ENCODE results near the gene AK5. TPM values are rescaled to one million over a fixed set of nuclear protein-coding genes. Genes with fewer than 3 reads are reported as not detected.

Gene AK5
- polyA plus RNA-seq, 2 of the 4 experiments (the other 2 are of a cell fraction) = 4.9 to 6.1 TPM

- CTCF ChIA-PET = interaction anchor here (1.2 kb wide), 1 partner anchor 139 kb away, joined by 3 read pairs; no protein-coding TSS in a partner anchor
- Histone ChIP-seq H3K9me3 (no peaks in the 10 kb centered on the region), H3K27ac (no peak overlapping the region), H3K4me3 (no peak overlapping the region), H3K4me2 (no peak overlapping the region), H3K4me1 (peaks cover 11% of the 10 kb centered on the region; the same call in 2 of the 3 replicates)
- FAIRE-seq (no peak), DNase-seq (ENCODE audit: low read depth in 1 of 2, low spot score in 1 of 2) (no peak), ATAC-seq (no peak)
- POLR2A ChIA-PET = no interaction called here
- no peak for TF ChIP-seq TP53 (CRISPR knock-in tag; IDR thresholded peaks at IDR 0.05)
- TF ChIP-seq JUN (IDR thresholded peaks at IDR 0.05) = no peak
- TF ChIP-seq EHMT2 (IDR thresholded peaks at IDR 0.05; ENCODE audit: low read depth) = no peak
- no peak for TF ChIP-seq NFE2L2 (conservative IDR thresholded peaks at IDR 0.05; ENCODE audit: low read length)
- TF ChIP-seq KDM1A (IDR thresholded peaks at IDR 0.05; ENCODE audit: low read depth) = no peak
- TF ChIP-seq CBX8 (IDR thresholded peaks at IDR 0.05) = no peak
- no peak for TF ChIP-seq FOSL2 (IDR thresholded peaks at IDR 0.05)
- no peak for TF ChIP-seq FOSL2 (CRISPR knock-in tag; IDR thresholded peaks at IDR 0.05)
- no peak for TF ChIP-seq HDAC2 (IDR thresholded peaks at IDR 0.05)
- TF ChIP-seq PHF8 (IDR thresholded peaks at IDR 0.05; ENCODE audit: borderline replicate concordance, low read depth) = no peak
- no peak for TF ChIP-seq JUNB (IDR thresholded peaks at IDR 0.05)
- TF ChIP-seq HOXB5 (CRISPR knock-in tag; IDR thresholded peaks at IDR 0.05) = no peak
- no peak for TF ChIP-seq SMC3 (IDR thresholded peaks at IDR 0.05)
- TF ChIP-seq CHD4 (IDR thresholded peaks at IDR 0.05; ENCODE audit: borderline replicate concordance) = no peak
These were observed 113.2 kb downstream of the AK5 start for GRCh38 chr1:77395051-77395450.

- Histone ChIP-seq H3K4me2 (no peak overlapping the region), H3K4me1 (peaks cover 11% of the 10 kb centered on the region; the same call in 2 of the 3 replicates), H3K9me3 (no peaks in the 10 kb centered on the region), H3K4me3 (no peak overlapping the region), H3K27ac (no peak overlapping the region)
- no peak for ATAC-seq
- 64% methylated on average over 3 of the region's 3 CpGs for WGBS (ENCODE audit: missing lambda C conversion rate)
- ChIA-PET CTCF (interaction anchor here (1.0 kb wide), 1 partner anchor 135 kb away, joined by 3 read pairs; no protein-coding TSS in a partner anchor), POLR2A (no interaction called here)
- no peak for DNase-seq (ENCODE audit: low read depth in 1 of 2, low spot score in 1 of 2)
- no peak for FAIRE-seq
- TF ChIP-seq ZNF302 (CRISPR knock-in tag; IDR thresholded peaks at IDR 0.05) (no peak), HOXB13 (CRISPR knock-in tag; IDR thresholded peaks at IDR 0.05; ENCODE audit: low read depth) (no peak), BCL3 (IDR thresholded peaks at IDR 0.05) (no peak), CBX2 (IDR thresholded peaks at IDR 0.05; ENCODE audit: borderline replicate concordance, low read depth) (no peak)
These were observed 116.3 kb downstream of the AK5 start for GRCh38 chr1:77398152-77398551.

- Histone ChIP-seq H3K9me3 (no peaks in the 10 kb centered on the region), H3K27ac (no peak overlapping the region), H3K4me2 (no peak overlapping the region), H3K4me3 (no peak overlapping the region), H3K4me1 (peaks cover 8% of the 10 kb centered on the region; the same call in 2 of the 3 replicates)
- no peak for FAIRE-seq
- no peak for TF ChIP-seq FOSB (CRISPR knock-in tag; IDR thresholded peaks at IDR 0.05)
- no peak for TF ChIP-seq MYC (IDR thresholded peaks at IDR 0.05; ENCODE audit: borderline replicate concordance, low read length)
- no peak for TF ChIP-seq KDM1A (IDR thresholded peaks at IDR 0.05; ENCODE audit: low read depth)
- TF ChIP-seq HOXB13 (CRISPR knock-in tag; IDR thresholded peaks at IDR 0.05; ENCODE audit: low read depth) = no peak
- no peak for TF ChIP-seq MAZ (IDR thresholded peaks at IDR 0.05; ENCODE audit: borderline replicate concordance, low read depth, low read length)
- no peak for TF ChIP-seq RNF2 (IDR thresholded peaks at IDR 0.05; ENCODE audit: borderline replicate concordance, low read depth)
- TF ChIP-seq RAD21 (conservative IDR thresholded peaks at IDR 0.05 in 1 of 2, IDR thresholded peaks at IDR 0.05 in 1 of 2) = no peak
- TF ChIP-seq KDM5A (IDR thresholded peaks at IDR 0.05) = no peak
- TF ChIP-seq USF2 (IDR thresholded peaks at IDR 0.05) = no peak
- no peak for TF ChIP-seq NR3C1 (IDR thresholded peaks at IDR 0.05)
- ChIA-PET POLR2A (no interaction called here), CTCF (no interaction called here)
- DNase-seq (ENCODE audit: low read depth in 1 of 2, low spot score in 1 of 2) = no peak
- WGBS (ENCODE audit: missing lambda C conversion rate) = 81% methylated on average over 6 of the region's 6 CpGs
- no peak for ATAC-seq
These were observed 117.6 kb downstream of the AK5 start for GRCh38 chr1:77399250-77400086.

Data from A549 (cell line).